ENCODE measurements around the gene CHRNA4. TPM values are rescaled to one million over a fixed set of nuclear protein-coding genes. Genes with fewer than 3 reads are reported as not detected.

The CHRNA4 gene
- total RNA-seq, 2 experiments from 2014 or later: not detected

GRCh38 chr20:63305393-63305792, 55.8 kb downstream of the CHRNA4 start:
- no peaks in the 10 kb centered on the region for H3K4me1 ChIP-seq (ENCODE audit: insufficient read depth, low read length)
- no peaks in the 10 kb centered on the region for H3K36me3 ChIP-seq (ENCODE audit: insufficient read depth, low read length)
- ChIA-PET CTCF (no interaction called here), POLR2A (no interaction called here)
- no peak overlapping the region for H3K27ac Mint-ChIP-seq
- intact Hi-C loops (cut with DNase I, micrococcal nuclease): loop anchor here in 1 of 2 experiments (1.0 to 5.0 kb wide), 2 partner anchors 23 to 77 kb away; no protein-coding TSS in a partner anchor
- TF ChIP-seq, protein P1, sequence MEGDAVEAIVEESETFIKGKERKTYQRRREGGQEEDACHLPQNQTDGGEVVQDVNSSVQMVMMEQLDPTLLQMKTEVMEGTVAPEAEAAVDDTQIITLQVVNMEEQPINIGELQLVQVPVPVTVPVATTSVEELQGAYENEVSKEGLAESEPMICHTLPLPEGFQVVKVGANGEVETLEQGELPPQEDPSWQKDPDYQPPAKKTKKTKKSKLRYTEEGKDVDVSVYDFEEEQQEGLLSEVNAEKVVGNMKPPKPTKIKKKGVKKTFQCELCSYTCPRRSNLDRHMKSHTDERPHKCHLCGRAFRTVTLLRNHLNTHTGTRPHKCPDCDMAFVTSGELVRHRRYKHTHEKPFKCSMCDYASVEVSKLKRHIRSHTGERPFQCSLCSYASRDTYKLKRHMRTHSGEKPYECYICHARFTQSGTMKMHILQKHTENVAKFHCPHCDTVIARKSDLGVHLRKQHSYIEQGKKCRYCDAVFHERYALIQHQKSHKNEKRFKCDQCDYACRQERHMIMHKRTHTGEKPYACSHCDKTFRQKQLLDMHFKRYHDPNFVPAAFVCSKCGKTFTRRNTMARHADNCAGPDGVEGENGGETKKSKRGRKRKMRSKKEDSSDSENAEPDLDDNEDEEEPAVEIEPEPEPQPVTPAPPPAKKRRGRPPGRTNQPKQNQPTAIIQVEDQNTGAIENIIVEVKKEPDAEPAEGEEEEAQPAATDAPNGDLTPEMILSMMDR (IDR thresholded peaks at IDR 0.05): no peak
- peaks cover 0 to 16% of the 10 kb centered on the region in 2 experiments for H3K9me3 ChIP-seq (ENCODE audit: control insufficient read depth in 1 of 2, insufficient read depth in 1 of 2, low read length in 2 of 2)
- no peaks in the 10 kb centered on the region for H3K36me3 Mint-ChIP-seq (ENCODE audit: low read depth)
- H3K27ac ChIP-seq (ENCODE audit: low read depth in 1 of 2, low read length in 2 of 2): no peak overlapping the region
- no peak for ATAC-seq (ENCODE audit: poor library complexity)
- no peak overlapping the region for H3K4me3 ChIP-seq (ENCODE audit: low read length)
- no peak for DNase-seq
- H3K4me1 Mint-ChIP-seq (ENCODE audit: low read depth): no peaks in the 10 kb centered on the region
- H3K27me3 ChIP-seq (ENCODE audit: control insufficient read depth in 1 of 2, insufficient read depth in 2 of 2, low read length in 2 of 2): peaks cover 0 to 27% of the 10 kb centered on the region in 2 experiments
- H3K27me3 Mint-ChIP-seq: peaks cover 22% of the 10 kb centered on the region
- H3K9me3 Mint-ChIP-seq: peaks cover 4% of the 10 kb centered on the region
- H3K4me3 Mint-ChIP-seq: no peak overlapping the region

DNA sequence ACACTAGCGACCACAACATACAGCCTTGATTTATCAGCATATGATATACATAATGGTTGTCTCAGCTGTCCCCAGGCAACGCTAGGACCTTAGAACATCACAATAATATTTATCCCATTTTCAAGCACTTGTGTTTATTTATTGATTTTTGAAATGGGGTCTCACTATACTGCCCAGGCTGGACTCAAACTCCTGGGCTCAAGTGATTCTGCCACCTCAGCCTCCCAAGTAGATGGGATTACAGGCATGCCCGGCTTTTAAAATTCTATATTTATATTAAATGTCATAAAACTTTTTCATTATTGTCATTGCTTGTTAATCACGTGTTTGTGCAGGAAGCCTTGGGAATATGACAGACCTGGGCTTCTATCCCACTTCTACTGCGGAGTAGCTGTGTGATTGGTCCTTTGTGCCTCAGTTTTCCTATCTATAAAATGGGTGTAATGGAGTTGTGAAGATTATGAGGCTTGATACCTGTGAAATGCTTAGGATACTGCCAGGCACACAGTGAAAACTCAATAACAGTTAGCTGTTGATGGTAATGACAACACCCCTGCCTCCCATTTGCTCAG, 58.0 kb downstream of the CHRNA4 start:
- H3K27me3 ChIP-seq (ENCODE audit: control insufficient read depth in 1 of 2, insufficient read depth in 2 of 2, low read length in 2 of 2): peaks cover 0 to 21% of the 10 kb centered on the region in 2 experiments
- no peak for DNase-seq
- no peaks in the 10 kb centered on the region for H3K4me1 ChIP-seq (ENCODE audit: insufficient read depth, low read length)
- ATAC-seq (ENCODE audit: poor library complexity): no peak
- Mint-ChIP-seq H3K4me3 (no peak overlapping the region), H3K27me3 (peaks cover 38% of the 10 kb centered on the region), H3K36me3 (ENCODE audit: low read depth) (no peaks in the 10 kb centered on the region), H3K9me3 (peaks cover 4% of the 10 kb centered on the region), H3K4me1 (ENCODE audit: low read depth) (no peaks in the 10 kb centered on the region), H3K27ac (no peak overlapping the region)
- TF ChIP-seq, protein P1 (IDR thresholded peaks at IDR 0.05): no peak
- intact Hi-C loops (cut with DNase I, micrococcal nuclease): no loop called here
- peaks cover 0 to 23% of the 10 kb centered on the region in 2 experiments for H3K9me3 ChIP-seq (ENCODE audit: control insufficient read depth in 1 of 2, insufficient read depth in 1 of 2, low read length in 2 of 2)
- POLR2A ChIA-PET: no interaction called here
- no peak overlapping the region for H3K4me3 ChIP-seq (ENCODE audit: low read length)
- CTCF ChIA-PET: no interaction called here
- no peak overlapping the region for H3K27ac ChIP-seq (ENCODE audit: low read depth in 1 of 2, low read length in 2 of 2)
- no peaks in the 10 kb centered on the region for H3K36me3 ChIP-seq (ENCODE audit: insufficient read depth, low read length)

GRCh38 chr20:63301671-63302070, 59.5 kb downstream of the CHRNA4 start:
- H3K27ac ChIP-seq (ENCODE audit: low read depth in 1 of 2, low read length in 2 of 2): no peak overlapping the region
- Mint-ChIP-seq H3K36me3 (ENCODE audit: low read depth) (no peaks in the 10 kb centered on the region), H3K27ac (no peak overlapping the region), H3K27me3 (peaks cover 44% of the 10 kb centered on the region), H3K4me3 (no peak overlapping the region), H3K9me3 (peaks cover 4% of the 10 kb centered on the region), H3K4me1 (ENCODE audit: low read depth) (no peaks in the 10 kb centered on the region)
- no peaks in the 10 kb centered on the region for H3K36me3 ChIP-seq (ENCODE audit: insufficient read depth, low read length)
- peaks cover 0 to 28% of the 10 kb centered on the region in 2 experiments for H3K9me3 ChIP-seq (ENCODE audit: control insufficient read depth in 1 of 2, insufficient read depth in 1 of 2, low read length in 2 of 2)
- ATAC-seq (ENCODE audit: poor library complexity) (no peak), DNase-seq (no peak)
- POLR2A ChIA-PET: no interaction called here
- CTCF ChIA-PET: no interaction called here
- intact Hi-C loops (cut with DNase I, micrococcal nuclease): no loop called here
- H3K27me3 ChIP-seq (ENCODE audit: control insufficient read depth in 1 of 2, insufficient read depth in 2 of 2, low read length in 2 of 2): peaks cover 9 to 18% of the 10 kb centered on the region in 2 experiments
- H3K4me1 ChIP-seq (ENCODE audit: insufficient read depth, low read length): no peaks in the 10 kb centered on the region
- TF ChIP-seq, protein P1 (IDR thresholded peaks at IDR 0.05): no peak
- H3K4me3 ChIP-seq (ENCODE audit: low read length): no peak overlapping the region
